CD8-positive, alpha-beta memory T cell (primary cell): ENCODE results near the gene FCAR. TPM values are rescaled to one million over a fixed set of nuclear protein-coding genes. Genes with fewer than 3 reads are reported as not detected.
"Not testable (repeated sequence)": the region's sequence is repeated elsewhere in the genome, so short reads cannot be mapped to it uniquely, and the experiment has no call there.

ENCODE experiments used
- CTCF ChIA-PET: fragments of 350-600 bp; sonication (Branson Sonifier 250); formaldehyde crosslinking; loops from one replicate; lab custom pipeline; 2021; ENCODE audit warnings: antibody characterized with exemption; lab: Charles Lee
- POLR2A ChIA-PET: fragments of 350-600 bp; sonication (Branson Sonifier 250); formaldehyde crosslinking; loops from one replicate; lab custom pipeline; 2021; ENCODE audit warnings: antibody characterized with exemption; lab: Charles Lee
- DNase-seq, 5 donors: peaks; one replicate each; pipeline versions ENCODE4 v3.0.0 to v3.0.0-alpha.2; 2020 to 2022; ENCODE audit warnings: mixed read lengths in 1 of 5
- H3K27ac ChIP-seq: one replicate; pipeline ENCODE4 v1.7.0; 2013; ENCODE audit warnings: low read depth, mild to moderate bottlenecking, low read length, moderate library complexity
- H3K27me3 ChIP-seq: 2 replicates; pipeline ENCODE4 v1.7.0; 2013; ENCODE audit warnings: low read length, mild to moderate bottlenecking; ENCODE audit not compliant: insufficient read depth, poor library complexity, severe bottlenecking
- H3K36me3 ChIP-seq: 2 replicates; pipeline ENCODE4 v1.7.0; 2013; ENCODE audit warnings: mild to moderate bottlenecking, low read length, moderate library complexity; ENCODE audit not compliant: insufficient read depth
- H3K4me1 ChIP-seq: 2 replicates; pipeline ENCODE4 v1.7.0; 2013; ENCODE audit warnings: mild to moderate bottlenecking, low read length, moderate library complexity; ENCODE audit not compliant: insufficient read depth
- H3K4me3 ChIP-seq: 2 replicates; pipeline ENCODE4 v1.7.0; 2013; ENCODE audit warnings: mild to moderate bottlenecking, low read length
- H3K9me3 ChIP-seq: 2 replicates; pipeline ENCODE4 v1.7.0; 2013; ENCODE audit warnings: mild to moderate bottlenecking, low read length
- H3K27ac Mint-ChIP-seq, 8 donors: one replicate each; pipeline ENCODE4 v1.8.0; 2020 to 2021; ENCODE audit warnings: mixed read lengths in 8 of 8, mild to moderate bottlenecking in 6 of 8, inconsistent platforms in 3 of 8, moderate library complexity in 3 of 8
- H3K27me3 Mint-ChIP-seq, 2 donors: one replicate each; pipeline ENCODE4 v1.8.0; 2020 to 2021; ENCODE audit warnings: mixed read lengths in 2 of 2, mild to moderate bottlenecking in 1 of 2, moderate library complexity in 1 of 2
- H3K36me3 Mint-ChIP-seq, 3 donors: one replicate each; pipeline ENCODE4 v1.8.0; 2020 to 2021; ENCODE audit warnings: mixed read lengths in 3 of 3, inconsistent platforms in 1 of 3, mild to moderate bottlenecking in 1 of 3
- H3K4me1 Mint-ChIP-seq, 3 donors: one replicate each; pipeline ENCODE4 v1.8.0; 2020 to 2021; ENCODE audit warnings: mixed read lengths in 3 of 3, inconsistent platforms in 1 of 3, mild to moderate bottlenecking in 1 of 3
- H3K4me3 Mint-ChIP-seq, 7 donors: one replicate each; pipeline ENCODE4 v1.8.0; 2020 to 2021; ENCODE audit warnings: mixed read lengths in 7 of 7, mild to moderate bottlenecking in 6 of 7, moderate library complexity in 4 of 7, inconsistent platforms in 2 of 7
- H3K9me3 Mint-ChIP-seq, 5 donors: one replicate each; pipeline ENCODE4 v1.8.0; 2020 to 2022; ENCODE audit warnings: mixed read lengths in 5 of 5, mild to moderate bottlenecking in 3 of 5, moderate library complexity in 2 of 5, inconsistent platforms in 1 of 5
- polyA plus RNA-seq: library from polyadenylated mRNA; unstranded; fragments of 300-500 nt; fragmentation: Illumina TruSeq; gene quantifications from one replicate; pipeline ENCODE4 v1.2.3, GENCODE V29; 2021
- total RNA-seq, 2 experiments: library from RNA; stranded (reverse); gene quantifications; one replicate each; pipeline ENCODE4 v1.2.3, GENCODE V29; 2021

Gene FCAR
- total and polyA plus RNA-seq, 3 experiments from 2014 or later = not detected

- H3K4me3 ChIP-seq, POLR2A ChIA-PET, H3K36me3 Mint-ChIP-seq, H3K9me3 ChIP-seq, H3K4me1 Mint-ChIP-seq, H3K9me3 Mint-ChIP-seq, H3K4me3 Mint-ChIP-seq, CTCF ChIA-PET, H3K36me3 ChIP-seq, H3K27me3 ChIP-seq, H3K27ac ChIP-seq, DNase-seq, H3K4me1 ChIP-seq: not testable (repeated sequence)
- peaks cover 15 to 35% of the 10 kb centered on the region in 2 donors for H3K27me3 Mint-ChIP-seq
- H3K27ac Mint-ChIP-seq = peak overlapping the region in 1 of 8 donors; percentile 71
These were observed 20.1 kb downstream of the FCAR start for GRCh38 chr19:54894106-54894505.

- H3K27me3 Mint-ChIP-seq = peaks cover 19 to 39% of the 10 kb centered on the region in 2 donors
- POLR2A ChIA-PET = no interaction called here
- H3K27me3 ChIP-seq = no peaks in the 10 kb centered on the region
These were observed 22.0 kb downstream of the FCAR start for GRCh38 chr19:54896036-54896435.

GRCh38 chr19:54898685-54899084 is 24.6 kb downstream of the FCAR start:
- DNase-seq, H3K36me3 Mint-ChIP-seq, H3K4me1 Mint-ChIP-seq, H3K36me3 ChIP-seq, H3K4me1 ChIP-seq, CTCF ChIA-PET, H3K4me3 ChIP-seq, H3K9me3 ChIP-seq, H3K9me3 Mint-ChIP-seq, POLR2A ChIA-PET, H3K27me3 ChIP-seq, H3K27ac ChIP-seq, H3K4me3 Mint-ChIP-seq: not testable (repeated sequence)
- Mint-ChIP-seq H3K27me3 (peaks cover 19 to 39% of the 10 kb centered on the region in 2 donors), H3K27ac (peak overlapping the region in 1 of 8 donors; percentile 9)

More at GRCh38 chr19:54896036-54896435, 22.0 kb downstream of the FCAR start:
- no peak overlapping the region for H3K27ac Mint-ChIP-seq
- CTCF ChIA-PET = no interaction called here
- H3K4me3 ChIP-seq = no peak overlapping the region
- no peak for DNase-seq
- H3K4me1 ChIP-seq = no peaks in the 10 kb centered on the region
- H3K27ac ChIP-seq = no peak overlapping the region
- H3K9me3 ChIP-seq = no peaks in the 10 kb centered on the region
- no peaks in the 10 kb centered on the region for H3K36me3 Mint-ChIP-seq
- H3K4me3 Mint-ChIP-seq = no peak overlapping the region
- H3K9me3 Mint-ChIP-seq = no peaks in the 10 kb centered on the region
- no peaks in the 10 kb centered on the region for H3K36me3 ChIP-seq
- no peaks in the 10 kb centered on the region for H3K4me1 Mint-ChIP-seq

GRCh38 chr19:54899646-54900045 is 25.6 kb downstream of the FCAR start:
- POLR2A ChIA-PET = not testable (repeated sequence)

GRCh38 chr19:54901153-54901552 is 27.1 kb downstream of the FCAR start:
- H3K27ac ChIP-seq, H3K9me3 ChIP-seq, DNase-seq, H3K9me3 Mint-ChIP-seq, CTCF ChIA-PET, H3K4me3 ChIP-seq, H3K4me3 Mint-ChIP-seq, H3K4me1 ChIP-seq, H3K27me3 ChIP-seq, POLR2A ChIA-PET, H3K4me1 Mint-ChIP-seq, H3K36me3 Mint-ChIP-seq, H3K27ac Mint-ChIP-seq, H3K36me3 ChIP-seq: not testable (repeated sequence)
- H3K27me3 Mint-ChIP-seq = peaks cover 21 to 44% of the 10 kb centered on the region in 2 donors

More at GRCh38 chr19:54899646-54900045, 25.6 kb downstream of the FCAR start:
- H3K4me3 ChIP-seq, DNase-seq, H3K9me3 Mint-ChIP-seq, H3K4me3 Mint-ChIP-seq, H3K36me3 ChIP-seq, H3K9me3 ChIP-seq, H3K4me1 Mint-ChIP-seq, H3K27me3 ChIP-seq, H3K27ac Mint-ChIP-seq, CTCF ChIA-PET, H3K36me3 Mint-ChIP-seq, H3K27ac ChIP-seq, H3K4me1 ChIP-seq: not testable (repeated sequence)
- H3K27me3 Mint-ChIP-seq = peaks cover 19 to 39% of the 10 kb centered on the region in 2 donors

- Mint-ChIP-seq H3K9me3 (peaks cover 0 to 3% (median 0%) of the 10 kb centered on the region in 5 donors), H3K27me3 (peaks cover 17 to 40% of the 10 kb centered on the region in 2 donors), H3K27ac (no peak overlapping the region), H3K36me3 (no peaks in the 10 kb centered on the region), H3K4me1 (peaks cover 0 to 6% (median 0%) of the 10 kb centered on the region in 3 donors), H3K4me3 (no peak overlapping the region)
- H3K27ac ChIP-seq = no peak overlapping the region
- DNase-seq = no peak
- CTCF ChIA-PET = no interaction called here
- no peaks in the 10 kb centered on the region for H3K9me3 ChIP-seq
- H3K27me3 ChIP-seq = no peaks in the 10 kb centered on the region
- H3K36me3 ChIP-seq = no peaks in the 10 kb centered on the region
- H3K4me1 ChIP-seq = no peaks in the 10 kb centered on the region
- POLR2A ChIA-PET = no interaction called here
- H3K4me3 ChIP-seq = no peak overlapping the region
These were observed 28.0 kb downstream of the FCAR start for GRCh38 chr19:54902061-54902460.

GRCh38 chr19:54903303-54903702 is 29.3 kb downstream of the FCAR start:
- no peaks in the 10 kb centered on the region for H3K27me3 ChIP-seq
- no peaks in the 10 kb centered on the region for H3K36me3 ChIP-seq
- peaks cover 11 to 29% of the 10 kb centered on the region in 2 donors for H3K27me3 Mint-ChIP-seq
- H3K36me3 Mint-ChIP-seq = no peaks in the 10 kb centered on the region
- H3K27ac Mint-ChIP-seq = no peak overlapping the region
- no peak overlapping the region for H3K4me3 ChIP-seq
- no peaks in the 10 kb centered on the region for H3K9me3 ChIP-seq
- ChIA-PET CTCF (no interaction called here), POLR2A (no interaction called here)
- H3K4me1 Mint-ChIP-seq = peaks cover 0 to 6% (median 0%) of the 10 kb centered on the region in 3 donors
- no peak overlapping the region for H3K27ac ChIP-seq
- no peaks in the 10 kb centered on the region for H3K4me1 ChIP-seq
- DNase-seq = no peak
- peaks cover 0 to 3% (median 0%) of the 10 kb centered on the region in 5 donors for H3K9me3 Mint-ChIP-seq
- H3K4me3 Mint-ChIP-seq = no peak overlapping the region

- H3K4me3 ChIP-seq, H3K36me3 ChIP-seq, H3K27me3 ChIP-seq, H3K27ac ChIP-seq, POLR2A ChIA-PET, DNase-seq, H3K36me3 Mint-ChIP-seq, H3K9me3 ChIP-seq, H3K4me1 ChIP-seq, H3K9me3 Mint-ChIP-seq, CTCF ChIA-PET, H3K4me3 Mint-ChIP-seq, H3K4me1 Mint-ChIP-seq: not testable (repeated sequence)
- Mint-ChIP-seq H3K27ac (peak overlapping the region in 1 of 8 donors; percentile 58), H3K27me3 (peaks cover 10 to 22% of the 10 kb centered on the region in 2 donors)
These were observed 30.2 kb downstream of the FCAR start for GRCh38 chr19:54904261-54904660.

- Mint-ChIP-seq H3K27ac (peak overlapping the region in 5 of 8 donors; percentile 11 to 90 (median 72)), H3K9me3 (peaks cover 0 to 3% (median 0%) of the 10 kb centered on the region in 5 donors), H3K4me3 (peak overlapping the region in 5 of 7 donors; percentile 30 to 88 (median 63)), H3K4me1 (peaks cover 0 to 6% (median 0%) of the 10 kb centered on the region in 3 donors), H3K27me3 (peaks cover 8 to 12% of the 10 kb centered on the region in 2 donors), H3K36me3 (no peaks in the 10 kb centered on the region)
- POLR2A ChIA-PET = no interaction called here
- Histone ChIP-seq H3K4me1 (no peaks in the 10 kb centered on the region), H3K27me3 (no peaks in the 10 kb centered on the region), H3K27ac (peak overlapping the region; percentile 60), H3K36me3 (no peaks in the 10 kb centered on the region), H3K4me3 (no peak overlapping the region), H3K9me3 (no peaks in the 10 kb centered on the region)
- DNase-seq = no peak
- CTCF ChIA-PET = no interaction called here
These were observed 31.4 kb downstream of the FCAR start for GRCh38 chr19:54905421-54905802.
